Measurements from ENCODE around the gene PRICKLE2.
A peak's percentile ranks its signal among the peaks of the same experiment; 100 is the strongest.

The PRICKLE2 gene

DNA sequence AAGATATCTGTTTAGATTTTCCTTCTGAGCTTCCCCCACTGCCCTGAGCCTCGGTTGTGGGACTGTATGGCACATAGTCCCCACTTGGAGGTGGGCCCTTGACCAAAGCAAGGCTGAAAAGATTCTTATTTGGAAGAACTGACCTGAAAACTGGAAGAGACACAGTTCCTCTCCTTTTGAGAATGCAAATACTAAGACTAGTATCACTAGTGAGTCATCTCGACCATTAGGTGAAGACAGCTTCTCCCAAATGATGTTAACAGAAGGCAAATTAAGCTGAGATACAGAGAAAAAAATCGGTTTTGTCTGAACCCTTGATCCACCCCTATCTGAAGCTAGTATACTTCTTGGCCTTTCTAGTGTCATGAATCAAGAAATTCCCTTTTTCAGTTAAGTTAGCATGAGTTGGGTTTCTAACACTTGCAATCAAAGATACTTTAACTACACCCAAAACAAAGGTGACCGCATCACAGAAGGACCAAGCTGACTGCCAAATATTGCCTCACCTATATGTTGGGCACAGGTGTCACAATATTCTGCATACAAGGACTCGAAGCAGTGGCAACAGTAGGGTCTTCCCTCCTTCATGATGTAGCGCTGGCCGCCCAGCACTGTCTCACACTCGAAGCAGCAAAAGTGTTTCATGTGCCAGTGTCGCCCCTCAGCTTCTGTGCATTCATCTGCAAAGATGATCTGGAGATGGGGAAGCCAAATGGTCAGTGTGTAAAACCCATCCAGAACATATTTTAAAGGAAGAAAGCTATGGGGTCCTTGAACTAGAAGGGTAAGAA, 72.4 kb downstream of the PRICKLE2 start:
- no peak for DNase-seq

DNA sequence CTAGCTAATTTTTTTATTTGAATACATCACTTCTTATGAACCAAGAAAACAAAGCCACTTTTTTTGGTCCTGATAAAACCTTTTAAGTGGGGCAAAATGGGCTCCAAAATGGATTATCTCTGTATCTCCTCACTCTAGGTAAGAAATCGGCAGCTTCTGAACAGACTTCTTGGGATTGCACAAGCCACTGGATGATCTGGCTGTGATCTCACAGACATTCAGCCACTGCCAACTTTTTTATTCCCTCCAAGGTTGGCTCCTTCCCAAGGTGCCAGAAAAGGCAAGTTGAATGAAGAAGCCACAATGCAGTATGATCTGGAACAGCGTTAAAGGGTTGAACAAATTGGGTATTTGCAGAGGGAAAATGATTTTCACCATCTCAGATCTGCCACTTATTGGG, 73.2 kb downstream of the PRICKLE2 start:
- DNase-seq: no peak

DNA sequence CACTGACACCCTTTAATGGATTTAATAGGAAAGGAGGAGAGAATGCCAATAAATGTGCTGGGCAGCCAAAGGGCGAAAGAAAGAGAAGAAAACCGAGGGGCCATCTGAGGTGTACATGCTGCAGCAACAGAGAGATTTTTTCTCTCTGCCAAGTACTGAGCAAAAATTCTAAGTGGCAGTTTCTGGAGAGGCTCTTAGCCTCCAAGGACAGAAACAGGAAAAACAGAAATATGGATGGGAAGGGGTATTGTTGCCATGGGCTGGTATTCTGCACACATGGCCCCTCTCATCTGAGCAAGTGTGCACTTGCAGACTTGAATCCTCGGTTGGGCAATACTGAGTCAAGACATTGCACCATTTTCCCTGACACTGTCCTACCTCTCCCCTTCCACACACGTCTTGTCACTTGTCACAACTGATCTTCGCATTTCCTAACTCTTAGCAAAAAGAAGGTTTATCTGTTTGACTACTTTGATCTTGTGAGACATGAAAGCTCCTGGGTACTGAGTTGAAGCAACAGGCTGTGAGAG, 73.9 kb downstream of the PRICKLE2 start:
- no peak for DNase-seq

DNA sequence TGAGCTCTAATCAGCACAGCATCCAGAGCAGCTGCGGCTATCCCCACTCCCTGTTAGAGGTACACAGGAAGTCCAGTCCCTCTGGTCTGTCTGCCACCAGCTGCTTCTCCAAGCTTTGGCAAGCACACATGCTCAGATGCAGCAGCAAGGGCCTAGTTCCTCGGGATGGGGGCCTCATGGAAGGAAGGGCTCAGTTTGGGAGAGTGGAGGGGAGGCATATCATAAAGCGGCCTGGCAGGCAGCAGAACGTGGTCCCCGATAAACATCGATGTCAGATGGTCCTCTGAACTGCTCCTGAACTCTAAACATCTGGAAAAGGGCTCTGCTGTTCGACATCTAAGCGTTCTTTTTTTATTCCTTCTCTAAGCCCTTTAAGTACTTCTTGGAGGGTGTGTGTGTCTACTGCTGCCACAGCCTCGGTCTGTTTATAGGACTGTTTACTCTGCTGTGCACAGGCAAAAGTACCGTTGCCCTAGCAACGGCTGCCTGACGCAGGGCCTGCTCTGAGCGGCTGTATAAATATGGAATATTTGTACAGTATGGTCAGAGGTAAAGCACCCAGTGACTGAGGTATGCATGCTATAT, 74.6 kb downstream of the PRICKLE2 start:
- no peak for DNase-seq

DNA sequence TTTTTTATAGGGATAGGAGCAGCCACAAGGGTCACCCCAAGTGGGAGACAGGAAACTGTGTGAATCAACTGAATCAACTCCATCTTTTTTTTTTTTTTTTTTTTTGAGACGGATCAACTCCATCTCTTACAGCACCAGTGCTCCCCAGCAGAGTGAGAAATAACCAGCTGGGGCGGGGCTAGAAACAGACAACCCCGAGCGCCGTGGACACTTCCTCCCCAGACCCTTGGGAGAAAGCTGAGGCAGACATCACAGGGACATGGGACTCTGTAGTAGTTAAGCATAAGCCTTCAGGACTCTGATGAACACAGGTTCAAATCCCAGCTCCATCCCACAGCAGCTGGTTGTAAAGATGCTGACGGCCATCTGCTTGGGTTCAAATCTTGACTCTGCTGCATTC, 75.4 kb downstream of the PRICKLE2 start:
- DNase-seq: no peak

DNA sequence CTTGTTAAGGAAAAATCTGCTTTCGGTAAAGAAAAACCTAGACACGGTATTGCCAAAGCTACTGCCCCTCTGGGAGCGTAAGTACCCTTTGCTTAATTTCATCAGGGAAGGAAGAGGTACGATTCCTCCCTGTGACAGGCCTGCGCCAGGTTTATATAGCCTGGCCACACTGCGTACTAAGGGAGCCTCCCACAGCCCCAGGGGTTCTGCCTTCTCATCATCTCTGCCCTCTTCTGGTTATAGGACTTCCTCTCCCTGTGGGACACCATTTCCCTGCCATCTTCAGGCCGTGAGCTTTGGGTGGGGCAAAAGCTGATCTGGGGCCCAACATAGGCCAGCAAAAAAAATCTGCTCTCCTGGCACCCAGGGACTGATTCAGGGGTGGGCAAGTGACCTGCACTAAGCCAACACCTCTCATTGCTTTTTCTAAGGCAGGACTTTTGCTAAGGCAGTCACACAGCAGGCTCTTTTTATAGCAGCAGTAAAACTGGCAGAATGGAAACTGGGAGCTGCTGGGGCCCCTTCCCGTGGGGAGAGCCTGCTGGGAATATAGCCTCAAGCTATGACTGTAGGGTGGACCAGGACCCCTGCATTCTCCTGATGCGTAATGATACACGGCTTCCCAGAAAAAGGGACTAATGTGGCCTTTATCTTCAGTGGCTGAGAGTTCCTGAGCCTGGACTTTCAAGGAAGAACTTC, 76.2 kb downstream of the PRICKLE2 start:
- DNase-seq: no peak

DNA sequence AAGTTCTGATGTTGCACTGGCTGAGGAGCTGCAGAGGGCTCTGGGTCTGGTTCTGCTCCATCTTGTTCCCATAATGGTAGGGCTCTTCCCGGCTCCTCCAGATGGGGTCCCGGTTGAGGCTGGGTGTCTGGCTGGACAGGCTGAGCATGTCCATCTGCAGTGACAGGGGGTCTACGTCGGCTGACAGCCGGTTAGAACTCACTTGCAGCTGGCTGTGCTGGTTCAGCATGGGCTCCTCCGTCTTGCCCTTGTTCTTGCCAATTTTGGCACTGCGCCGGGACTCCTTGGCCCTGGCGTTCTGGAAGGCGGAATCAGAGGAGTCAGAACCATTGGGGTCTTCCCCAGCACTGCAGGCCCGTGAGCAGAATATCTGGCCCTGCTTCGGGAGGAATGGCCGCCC, 78.1 kb downstream of the PRICKLE2 start:
- no peak for DNase-seq

DNA sequence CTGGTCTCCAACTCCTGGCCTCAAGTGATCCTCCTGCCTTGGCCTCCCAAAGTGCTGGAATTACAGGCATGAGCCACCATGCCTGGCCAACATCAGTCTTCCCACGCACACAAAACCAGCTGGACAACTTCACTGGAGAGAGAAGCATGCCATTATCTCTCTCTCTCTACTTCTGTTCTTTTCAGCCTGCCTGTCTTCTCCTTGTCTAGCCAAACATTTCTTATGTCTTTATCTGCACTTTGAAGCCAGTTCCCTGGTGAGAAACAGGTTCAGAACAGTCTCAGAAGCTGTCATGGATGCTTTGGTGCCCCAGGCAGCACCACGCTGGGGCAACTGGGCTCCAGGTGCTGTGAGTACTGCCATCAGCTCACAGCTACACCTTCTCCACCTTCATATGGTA, 79.8 kb downstream of the PRICKLE2 start:
- peak; percentile 68 for DNase-seq

DNA sequence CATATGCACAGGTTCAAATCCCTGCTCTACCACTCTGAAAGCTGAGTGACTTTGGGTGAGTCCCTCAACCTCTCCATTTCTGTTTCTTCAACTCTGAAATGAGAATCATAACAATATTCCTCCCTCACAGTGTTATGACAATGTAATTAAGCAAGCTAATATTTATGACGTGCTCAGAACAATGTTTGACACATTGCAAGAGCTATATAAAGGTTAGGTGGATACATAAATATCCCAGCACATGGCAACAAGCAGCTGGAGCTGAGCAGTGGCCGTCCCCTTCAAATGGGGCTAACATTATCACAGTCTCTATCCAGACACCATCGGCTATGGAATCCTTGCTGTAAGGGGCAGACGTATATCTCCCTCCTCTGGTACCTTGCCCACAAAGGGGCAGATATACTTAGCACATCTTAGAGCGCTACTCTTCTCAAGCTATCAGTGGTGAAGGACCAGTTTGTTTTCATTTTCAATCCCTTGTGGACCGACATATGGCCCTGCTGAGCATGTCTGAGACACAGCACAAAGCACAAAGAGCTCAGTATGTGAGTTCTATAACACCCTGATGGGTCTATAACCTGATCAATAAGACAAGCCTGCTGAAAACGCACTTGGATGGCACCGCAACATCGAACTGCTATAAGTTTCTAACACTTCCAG, 80.9 kb downstream of the PRICKLE2 start:
- DNase-seq: no peak

DNA sequence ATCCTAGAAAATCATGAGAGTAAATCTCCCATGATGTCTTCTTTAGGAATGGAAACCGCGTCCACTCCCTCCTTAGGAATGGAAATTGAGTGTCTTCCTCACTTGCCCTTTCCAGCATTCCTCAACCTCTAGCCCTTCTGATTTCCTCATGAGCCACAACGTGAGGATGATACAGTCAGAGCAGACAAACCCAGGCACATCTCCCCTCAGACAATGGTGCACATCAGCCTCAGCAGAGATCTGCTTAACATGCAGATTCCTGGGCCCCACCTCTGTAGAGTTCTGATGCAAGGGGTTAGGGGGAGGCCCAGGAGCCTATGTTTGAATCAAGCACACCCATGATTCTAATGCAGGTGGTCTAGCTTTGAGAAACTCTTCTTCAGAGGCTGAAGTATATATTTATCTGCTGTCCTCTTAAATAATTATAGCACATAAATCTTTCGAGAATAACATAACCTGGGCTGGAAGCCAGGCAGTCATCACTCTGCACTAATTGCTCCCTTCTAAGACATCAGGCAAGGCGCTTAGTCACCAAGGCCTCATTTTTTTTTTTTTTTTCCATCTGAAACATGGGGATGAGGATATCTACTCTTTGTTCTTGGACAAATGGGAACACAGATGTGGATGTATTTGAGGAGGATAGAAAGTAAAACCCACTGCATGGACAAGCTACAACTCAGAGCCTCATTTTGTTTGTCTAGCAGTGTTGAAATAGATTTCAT, 81.7 kb downstream of the PRICKLE2 start:
- peak; percentile 75 for DNase-seq

DNA sequence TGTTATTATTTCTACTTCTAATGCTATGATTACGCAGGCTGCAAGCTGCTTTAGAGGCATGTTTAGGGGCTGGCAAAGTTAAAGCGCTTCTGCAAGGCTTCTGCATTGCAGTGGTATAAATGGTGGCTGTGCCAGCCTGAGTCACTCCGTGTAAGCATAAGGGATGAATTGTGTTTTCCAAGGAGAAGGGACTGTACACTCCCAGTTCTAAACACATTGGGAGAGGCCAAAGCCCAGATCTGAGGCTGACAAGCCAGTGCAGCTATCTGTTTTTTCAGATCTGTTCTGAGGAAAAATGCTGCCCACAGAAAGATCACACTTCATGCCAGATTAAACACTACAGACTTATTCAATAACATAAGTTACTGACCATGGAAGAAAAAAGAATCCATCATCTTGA, 83.8 kb downstream of the PRICKLE2 start:
- no peak for DNase-seq

DNA sequence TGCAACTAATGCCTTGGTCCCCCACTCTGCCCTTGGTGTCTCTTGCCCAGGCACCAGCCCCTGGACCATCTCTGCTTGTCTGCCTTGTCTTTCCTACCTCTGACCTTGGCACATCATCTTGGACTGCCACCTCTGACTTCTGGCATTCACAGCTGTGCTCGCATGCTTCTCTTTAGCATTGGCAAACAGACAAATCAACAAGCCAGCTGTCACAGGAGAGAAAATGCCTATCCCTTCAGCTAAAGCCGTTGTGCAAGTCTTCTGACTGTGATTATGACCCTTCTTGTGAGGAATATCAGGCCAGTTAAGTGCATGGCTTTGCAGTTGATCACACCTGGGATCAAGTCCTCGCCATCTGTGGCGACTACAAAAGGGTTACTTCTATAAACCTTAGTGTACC, 84.6 kb downstream of the PRICKLE2 start:
- DNase-seq: no peak

DNA sequence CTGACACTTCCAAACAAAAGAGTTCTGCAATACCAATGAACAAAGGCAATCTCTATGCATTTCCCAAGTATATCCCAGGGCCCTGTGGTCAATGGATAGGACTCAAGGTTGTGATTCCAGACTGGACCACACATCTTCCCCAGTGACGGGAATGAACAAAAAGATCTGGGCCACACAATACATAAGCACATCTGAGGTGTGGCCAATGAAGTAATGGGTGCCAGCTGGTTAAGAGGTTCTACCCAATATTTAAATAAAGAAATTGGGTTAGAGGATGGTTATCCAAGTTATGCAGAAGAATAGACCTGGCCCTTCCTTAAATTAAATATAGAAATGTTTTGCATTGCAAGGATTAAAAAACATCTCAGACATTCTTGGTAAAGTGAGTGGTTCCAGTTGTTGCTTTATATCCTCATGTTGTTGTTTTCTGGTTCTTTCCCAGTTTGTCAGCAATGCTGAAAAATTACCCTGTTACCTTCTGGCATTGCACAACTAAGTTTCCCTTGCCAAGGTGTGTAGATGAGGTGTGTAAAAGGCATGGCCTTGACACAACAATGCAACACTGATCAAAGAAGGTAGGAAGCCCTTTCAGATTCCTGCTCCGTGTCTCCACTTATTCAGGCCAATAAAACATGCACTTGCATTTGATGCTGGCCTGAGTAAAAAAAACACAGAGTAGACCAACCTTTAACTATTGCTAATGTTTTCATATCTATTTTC, 86.5 kb downstream of the PRICKLE2 start:
- no peak for DNase-seq

DNA sequence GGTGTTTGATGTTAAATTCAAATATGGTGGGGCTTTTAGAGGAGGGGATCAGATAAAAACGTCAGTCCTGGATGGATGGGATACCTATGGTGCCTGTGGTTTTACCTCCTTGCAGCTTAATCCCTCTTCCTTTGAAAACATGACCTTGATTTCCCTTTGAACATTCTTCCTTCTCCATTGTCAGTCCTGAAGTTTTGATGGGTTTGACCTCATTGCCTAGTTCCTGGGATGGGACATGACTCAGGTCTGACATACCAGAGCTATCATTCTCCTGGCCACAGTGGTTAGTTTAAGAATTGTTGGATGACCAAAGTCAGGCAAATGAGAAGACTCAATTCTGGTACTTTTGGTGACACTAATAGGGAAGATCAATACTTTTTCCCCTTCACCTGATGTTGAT, 87.2 kb downstream of the PRICKLE2 start:
- no peak for DNase-seq

DNA sequence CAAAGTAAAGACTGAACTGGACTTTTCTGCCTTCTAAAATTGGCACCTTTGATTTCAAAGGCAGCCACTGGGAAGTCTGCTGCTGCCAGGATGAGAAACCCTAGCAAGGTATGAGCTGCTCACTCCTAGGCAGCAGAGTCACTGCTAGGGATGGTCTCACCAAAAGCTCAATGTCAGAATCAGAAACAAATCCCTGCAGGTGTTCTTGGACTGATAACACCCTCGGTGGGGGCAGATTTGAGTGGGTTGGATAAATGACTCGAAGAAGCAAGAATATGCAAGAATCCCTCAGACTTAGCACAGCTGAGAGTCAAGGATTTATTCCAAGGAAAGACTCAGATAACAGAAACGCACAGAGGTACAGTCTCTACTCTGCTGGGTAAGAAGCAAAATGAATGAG, 90.4 kb downstream of the PRICKLE2 start:
- no peak for DNase-seq

DNA sequence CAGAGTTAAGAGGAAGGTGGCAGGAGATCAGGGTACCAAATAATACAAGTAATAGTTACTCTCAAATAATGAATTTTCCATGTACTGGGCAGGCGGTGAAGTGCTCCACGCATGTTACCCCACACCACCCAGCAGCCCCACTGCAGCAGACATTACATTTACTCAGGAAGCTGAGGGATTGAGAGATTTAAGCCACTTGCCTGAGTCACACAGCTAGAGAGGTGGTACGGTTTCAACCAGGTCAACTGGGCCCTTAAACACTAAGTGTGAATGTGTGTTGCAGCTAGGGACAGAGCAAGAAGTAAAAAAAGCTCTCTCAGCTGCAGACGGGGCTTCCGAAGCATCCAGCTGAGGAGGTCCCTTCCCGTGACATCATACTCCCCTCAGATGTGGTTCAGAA, 91.3 kb downstream of the PRICKLE2 start:
- DNase-seq: peak; percentile 82

DNA sequence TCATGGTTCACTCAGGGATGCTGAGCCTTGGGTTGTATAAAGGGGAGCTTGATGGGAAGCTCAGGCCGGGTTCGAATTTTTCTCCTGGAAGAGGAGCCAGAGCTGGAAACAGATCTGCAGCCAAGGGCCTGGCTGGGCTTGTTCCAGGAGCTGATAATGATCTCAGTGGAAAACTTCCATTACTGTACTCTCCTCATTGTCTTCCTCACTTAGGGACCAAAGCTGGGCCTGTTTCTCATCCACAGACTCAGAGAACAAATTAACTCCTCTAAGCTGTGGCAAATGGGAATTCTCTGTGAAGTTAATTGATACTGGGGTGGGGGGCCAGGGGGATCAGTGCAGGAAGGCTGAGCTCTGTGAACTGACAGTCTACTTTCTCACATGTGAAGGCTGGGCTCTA, 92.0 kb downstream of the PRICKLE2 start:
- peak; percentile 90 for DNase-seq

DNA sequence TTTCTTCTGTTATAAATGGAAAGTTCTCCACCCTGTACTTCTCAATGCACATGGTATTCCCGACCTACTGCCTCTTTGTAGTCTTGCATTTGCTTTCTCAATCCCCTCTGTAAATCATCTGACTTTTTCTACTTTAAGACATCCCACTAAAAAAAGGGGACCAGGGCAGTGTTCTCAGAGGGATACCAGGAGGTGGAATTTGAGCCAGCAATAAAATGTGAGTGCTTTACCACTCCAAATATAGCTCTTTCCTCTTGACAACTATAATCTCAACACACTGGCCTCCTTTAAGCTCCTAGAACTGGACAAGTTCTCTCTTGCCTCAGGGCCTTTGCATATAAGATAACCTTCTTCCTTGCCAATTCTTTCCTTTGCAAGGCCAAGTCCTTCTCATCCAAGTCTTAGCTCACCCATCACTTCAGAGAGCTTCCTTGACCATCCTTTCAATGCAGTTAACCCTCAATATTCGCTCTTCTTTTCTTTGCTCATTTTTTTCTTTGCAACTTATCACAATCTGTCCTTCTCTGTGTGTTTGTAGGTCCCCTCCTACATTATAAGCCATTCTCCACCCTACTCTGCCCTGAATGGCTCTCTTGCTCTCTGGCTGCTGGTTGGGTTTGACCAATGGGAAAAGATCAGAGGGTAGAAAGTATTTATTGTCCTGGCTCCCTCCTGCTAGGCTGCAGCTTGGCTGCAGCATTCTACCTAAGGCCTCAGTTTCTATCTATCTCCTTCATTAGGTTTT, 93.4 kb downstream of the PRICKLE2 start:
- DNase-seq: no peak

DNA sequence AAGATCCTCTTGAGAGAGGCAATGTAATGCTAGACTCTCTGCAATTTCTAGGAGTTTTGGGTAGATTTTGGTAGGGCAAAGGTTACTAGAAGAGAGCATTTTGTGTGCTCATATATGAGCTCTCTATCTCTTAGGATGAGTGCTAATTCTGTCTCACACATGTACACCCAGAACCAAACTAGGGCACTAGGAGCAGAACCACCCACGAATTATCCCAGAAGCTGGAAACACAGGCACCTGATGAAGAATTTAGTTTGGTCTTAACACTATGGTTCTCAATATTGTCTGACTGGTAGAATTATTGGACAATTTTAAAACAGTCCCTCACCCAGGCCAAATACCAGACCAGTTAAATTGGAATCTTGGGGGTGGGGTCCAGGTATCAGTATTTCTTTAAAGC, 94.8 kb downstream of the PRICKLE2 start:
- DNase-seq: no peak

DNA sequence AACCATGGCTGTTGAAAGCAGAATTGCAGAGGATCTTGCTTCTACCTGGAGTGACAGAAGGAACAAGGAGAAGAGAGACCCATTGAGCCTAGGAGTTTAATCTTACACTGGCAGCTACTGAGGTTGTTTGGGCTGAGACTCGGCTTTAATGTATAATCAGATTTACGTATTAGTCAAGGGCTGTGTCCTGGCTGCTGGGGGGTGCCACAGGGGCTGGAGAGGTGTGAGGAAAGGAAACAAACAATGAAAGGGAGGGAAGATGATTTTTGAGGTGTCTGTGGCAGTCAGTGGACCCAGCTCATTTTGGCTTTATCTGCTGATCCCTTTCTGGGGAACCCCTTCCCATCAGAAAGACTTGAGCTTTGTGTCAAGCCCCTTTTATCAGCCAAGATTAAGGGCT, 95.7 kb downstream of the PRICKLE2 start:
- DNase-seq: no peak

DNA sequence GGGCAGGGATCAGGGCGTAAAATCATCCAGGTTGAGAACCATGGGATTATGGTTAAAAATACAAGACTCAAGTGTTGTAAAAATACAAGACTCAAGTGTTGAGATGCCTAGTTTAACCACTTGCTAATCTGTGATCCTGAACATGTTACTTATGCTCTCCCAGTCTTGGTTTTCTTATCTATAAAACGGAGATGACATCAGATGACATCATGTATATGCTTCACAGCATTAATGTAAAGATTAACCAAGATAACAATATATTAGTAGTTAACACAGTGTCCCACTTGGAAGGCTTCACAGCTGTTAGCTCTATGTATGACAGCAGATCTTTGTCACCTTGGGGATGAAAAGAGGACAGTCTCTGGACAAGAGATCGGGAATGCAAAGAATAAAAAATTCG, 96.2 kb downstream of the PRICKLE2 start:
- no peak for DNase-seq

Data from islet precursor cell (in vitro differentiated cells).